ENCODE results near the gene ZNF778.
"Not testable (repeated sequence)": the region's sequence is repeated elsewhere in the genome, so short reads cannot be mapped to it uniquely, and the experiment has no call there.

The ZNF778 gene

DNA sequence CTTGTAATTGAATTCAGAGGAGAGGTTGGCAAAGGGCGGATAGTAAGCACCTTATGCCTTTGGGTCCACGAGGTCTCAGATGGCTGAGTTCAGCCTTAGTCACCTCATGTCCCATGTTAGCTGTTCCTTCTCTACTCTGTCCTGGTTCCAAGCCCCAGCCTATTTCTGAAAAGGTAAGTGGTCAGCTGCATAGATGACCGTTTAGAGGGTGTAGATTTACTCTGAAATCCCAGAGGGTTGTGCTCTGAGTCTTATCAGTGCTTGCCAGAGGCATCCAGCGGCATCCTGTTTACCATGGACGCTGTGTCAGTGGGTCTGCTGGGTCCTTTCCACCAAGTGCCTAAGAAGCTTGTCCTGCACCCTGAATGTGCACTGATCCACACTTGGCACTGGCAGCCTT is 1.9 kb downstream of the ZNF778 start:
- no peak for DNase-seq

- no peak for DNase-seq
These were observed 4.1 kb downstream of the ZNF778 start for GRCh38 chr16:89221604-89222003.

- no peak for DNase-seq
These were observed 5.4 kb downstream of the ZNF778 start for GRCh38 chr16:89222931-89223330.

- no peak for DNase-seq
These were observed 7.2 kb downstream of the ZNF778 start for GRCh38 chr16:89224665-89225064.

- no peak for DNase-seq
These were observed 12.8 kb downstream of the ZNF778 start for GRCh38 chr16:89230255-89230654.

DNA sequence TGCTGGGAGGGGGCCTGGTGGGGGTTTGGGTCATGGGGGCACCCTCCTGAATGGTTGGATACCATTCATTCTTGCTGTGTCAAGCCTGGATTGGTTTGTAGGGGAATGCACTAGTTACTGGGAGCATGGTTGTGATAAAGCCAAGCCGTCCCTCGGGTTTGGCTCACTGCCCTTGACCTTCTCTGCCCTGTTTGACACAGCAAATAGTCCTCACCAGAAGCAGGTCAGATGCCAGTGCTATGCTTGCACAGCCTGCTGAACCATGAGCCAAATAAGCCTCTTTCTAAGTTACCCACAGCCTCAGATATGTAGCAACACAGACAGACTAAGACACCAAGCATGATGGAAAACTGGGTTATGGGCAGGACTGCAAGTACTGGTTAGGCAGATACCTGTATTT is 14.6 kb downstream of the ZNF778 start:
- DNase-seq, result no peak

DNA sequence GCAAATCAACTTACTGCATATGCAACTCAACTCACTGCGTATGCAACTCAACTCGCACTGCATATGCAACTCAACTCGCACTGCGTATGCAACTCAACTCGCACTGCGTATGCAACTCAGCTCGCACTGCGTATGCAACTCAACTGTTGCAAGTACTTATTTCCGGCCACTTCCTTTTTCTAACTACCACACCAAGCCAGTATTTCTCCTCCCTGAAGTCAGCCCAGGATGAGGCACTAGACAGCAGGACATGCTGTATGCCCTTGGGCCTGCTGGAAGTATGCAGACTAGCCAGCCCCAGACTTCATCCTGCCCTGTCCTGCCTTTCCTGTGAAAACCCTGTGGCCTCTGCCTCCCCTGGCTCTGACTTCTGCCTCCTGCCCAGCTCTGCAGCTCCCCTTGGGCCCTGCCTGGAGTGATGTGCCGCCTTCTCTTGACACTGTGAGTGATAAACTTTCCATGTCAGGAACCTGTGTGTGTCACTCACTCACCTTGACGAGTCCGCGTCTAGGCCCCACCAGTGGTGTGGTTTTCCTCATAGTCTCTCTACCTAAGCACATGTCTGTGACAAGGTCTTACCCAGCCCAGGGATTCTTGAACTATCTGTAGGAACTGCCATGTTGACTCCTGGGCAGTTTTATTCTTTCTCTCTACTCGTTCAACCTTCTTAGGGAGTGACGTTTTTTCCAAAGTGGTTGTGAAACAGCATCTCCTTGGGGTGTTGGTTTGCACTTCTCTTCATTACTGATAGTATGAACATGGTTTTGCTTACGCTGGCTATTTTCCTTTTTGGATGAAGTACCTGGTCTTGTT is 16.4 kb downstream of the ZNF778 start:
- no peak for DNase-seq

GRCh38 chr16:89237733-89238132 is 20.2 kb downstream of the ZNF778 start:
- no peak for DNase-seq

GRCh38 chr16:89241187-89242007 is 23.9 kb downstream of the ZNF778 start:
- peak; percentile 58 to 78 for DNase-seq

- no peak for DNase-seq
These were observed 25.3 kb downstream of the ZNF778 start for GRCh38 chr16:89242795-89243200.

DNA sequence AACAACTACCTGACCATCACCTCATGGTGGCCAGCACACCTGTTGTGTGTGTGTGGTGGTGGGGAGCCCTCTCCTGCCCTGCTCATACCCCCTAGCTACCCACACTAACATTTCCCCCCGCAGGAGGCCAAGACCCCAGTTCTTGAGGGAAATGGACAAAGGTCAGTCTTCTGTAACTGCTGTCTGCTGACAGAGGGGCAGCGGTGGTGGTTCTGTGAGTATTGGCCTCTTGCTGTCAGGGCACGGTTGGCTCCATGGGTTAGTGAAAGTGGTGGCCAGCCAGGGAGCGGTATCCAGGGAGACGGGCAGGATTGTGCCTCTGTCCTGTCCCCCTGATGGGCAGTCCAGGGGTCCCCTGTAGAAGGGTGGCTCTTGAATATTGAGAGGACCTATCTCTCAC is 26.2 kb downstream of the ZNF778 start:
- no peak for DNase-seq

- not testable (repeated sequence) for DNase-seq
These were observed 26.8 kb downstream of the ZNF778 start for GRCh38 chr16:89244264-89244663.

DNA sequence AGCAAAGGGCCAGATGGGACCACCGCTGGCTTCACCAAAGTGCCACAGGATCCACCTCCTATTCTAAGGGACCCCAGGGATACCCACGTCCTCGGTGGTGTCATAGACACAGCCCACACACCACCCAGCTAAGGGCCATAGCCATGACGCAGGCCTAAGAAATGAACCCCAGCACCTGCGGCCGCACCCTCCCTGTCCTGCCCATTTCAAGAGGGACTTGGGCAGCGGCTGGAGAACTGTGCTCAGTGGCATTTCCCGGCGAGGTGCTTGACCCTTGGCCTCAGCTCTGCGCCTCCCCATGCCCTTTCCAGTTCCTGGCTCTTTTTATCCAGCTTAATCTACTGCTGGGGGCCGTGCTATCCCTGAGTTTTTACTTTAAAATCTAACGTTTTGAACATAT is 27.3 kb downstream of the ZNF778 start:
- DNase-seq, result no peak

- DNase-seq, result no peak
These were observed 28.9 kb downstream of the ZNF778 start for GRCh38 chr16:89246383-89246902.

GRCh38 chr16:89246903-89247733 is 29.6 kb downstream of the ZNF778 start:
- DNase-seq, result peak in 1 of 2 donors; percentile 93

DNA sequence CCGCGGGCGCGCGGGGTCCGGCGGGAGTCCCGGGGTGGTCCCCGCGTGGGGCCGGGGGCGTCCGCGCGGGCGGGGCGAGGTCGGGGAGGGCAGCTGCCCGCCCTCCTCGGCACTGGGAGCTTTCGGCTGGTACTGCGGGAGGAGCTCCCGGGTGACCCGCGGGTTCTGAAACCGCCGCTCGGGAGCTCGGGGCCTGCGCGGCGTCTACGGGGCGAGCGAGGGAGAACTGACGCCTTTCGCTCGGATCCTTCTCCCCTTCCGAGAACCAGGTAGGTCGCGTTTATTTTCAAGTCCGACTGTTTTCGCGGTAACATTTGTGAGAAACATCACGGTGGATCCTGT is 30.2 kb downstream of the ZNF778 start:
- DNase-seq, result not testable (repeated sequence)

DNA sequence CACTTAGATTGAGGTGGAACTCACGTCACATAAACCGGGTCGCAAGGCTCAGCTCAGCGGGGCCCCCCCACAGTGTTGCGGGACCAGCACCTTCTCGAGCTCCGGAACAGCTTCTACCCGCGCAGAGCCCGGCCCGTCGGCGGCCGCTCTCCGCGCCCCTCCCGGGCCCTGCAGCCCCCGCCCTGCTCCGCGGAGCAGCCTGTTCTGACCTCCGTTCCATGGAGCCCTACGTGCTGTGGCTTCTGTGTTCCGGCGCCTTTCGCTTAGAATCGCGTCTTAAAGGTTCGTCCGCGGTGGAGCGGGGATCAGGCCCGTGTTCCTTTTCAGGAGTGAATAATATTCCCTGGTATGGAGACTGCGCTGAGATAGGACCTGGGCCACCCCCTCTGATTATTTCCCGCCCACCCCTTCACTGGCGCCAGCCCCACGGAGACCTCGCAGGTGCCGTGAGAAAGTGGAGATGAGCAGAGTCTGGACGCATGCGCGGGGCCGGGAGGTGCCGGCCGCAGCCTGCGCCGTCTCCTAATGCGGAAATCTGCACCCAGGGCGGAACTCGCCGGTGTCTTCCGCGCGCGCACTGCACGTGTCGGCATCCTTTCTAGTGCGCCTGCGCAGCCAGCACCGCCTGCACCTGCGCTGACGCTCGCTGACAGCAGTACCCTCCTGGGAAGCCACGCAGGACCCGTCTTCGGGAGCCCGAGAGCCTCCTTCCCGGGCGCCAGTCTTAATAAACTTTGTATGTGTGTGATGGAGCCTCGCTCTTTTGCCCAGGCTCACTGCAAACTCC is 30.9 kb downstream of the ZNF778 start:
- DNase-seq, result no peak

GRCh38 chr16:89253548-89254287 is 36.2 kb downstream of the ZNF778 start:
- DNase-seq, result no peak

DNA sequence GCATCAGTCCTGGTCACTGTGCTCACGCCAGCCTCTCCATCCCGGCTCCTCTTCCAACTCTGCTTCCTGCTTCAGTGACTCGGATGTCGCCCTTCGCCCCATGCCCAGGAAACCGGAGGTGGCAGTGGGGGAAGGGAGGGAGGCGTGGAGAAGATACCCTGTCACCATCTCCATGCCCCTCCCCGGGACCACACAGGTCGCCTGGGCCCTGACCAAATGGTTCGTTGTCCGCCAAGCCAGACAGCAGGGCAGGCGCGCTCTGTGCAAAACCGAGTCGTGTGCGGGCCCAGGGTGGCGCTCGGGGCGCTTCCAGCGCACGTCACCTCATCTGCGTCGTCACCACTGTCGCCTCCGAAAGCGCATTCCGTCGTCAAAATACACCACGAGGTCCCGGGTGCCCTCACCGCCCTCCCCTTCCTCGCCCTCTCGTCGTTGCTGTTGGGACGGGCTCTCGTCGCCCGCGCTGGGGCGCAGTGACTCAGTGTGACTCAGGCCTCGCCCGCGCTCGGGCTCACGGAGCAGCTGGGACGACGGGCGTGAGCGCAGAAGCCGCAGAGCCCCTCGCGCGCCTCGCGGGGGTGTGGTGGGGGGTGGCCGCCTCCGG is 39.2 kb downstream of the ZNF778 start:
- peak in 1 of 2 donors; percentile 44 for DNase-seq

DNA sequence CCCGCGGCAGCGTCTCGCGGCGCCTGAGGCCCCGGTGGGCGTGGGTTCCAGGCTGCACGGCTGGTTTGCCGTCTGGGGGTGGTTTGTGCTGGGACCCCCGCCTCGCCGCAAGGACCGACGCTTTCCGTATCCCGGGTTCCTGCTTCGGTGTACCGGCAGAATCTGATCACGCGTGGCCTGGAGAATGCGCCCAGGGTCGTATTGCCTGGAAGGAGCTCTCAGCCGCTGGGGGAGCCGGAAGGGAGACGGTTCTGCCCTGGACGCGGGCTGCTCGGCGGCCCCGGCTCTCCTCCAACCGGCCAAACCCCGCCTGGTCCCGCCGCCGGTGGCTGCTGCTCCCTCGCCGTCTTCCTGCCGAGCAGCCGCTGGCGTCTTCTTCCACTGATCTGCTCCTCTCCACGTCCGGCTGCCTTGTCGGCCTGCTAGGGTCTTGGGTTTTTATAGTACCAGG is 39.8 kb downstream of the ZNF778 start:
- no peak for DNase-seq
